HG03108 (cell line): ENCODE measurements around the gene ONECUT2.

Source experiments
- ATAC-seq: cut with Tn5 transposase; IDR thresholded peaks from one replicate; pipeline ENCODE4 v1.9.1; 2021; ENCODE audit warnings: moderate library complexity; ENCODE audit not compliant: unreplicated experiment

ONECUT2 gene

DNA sequence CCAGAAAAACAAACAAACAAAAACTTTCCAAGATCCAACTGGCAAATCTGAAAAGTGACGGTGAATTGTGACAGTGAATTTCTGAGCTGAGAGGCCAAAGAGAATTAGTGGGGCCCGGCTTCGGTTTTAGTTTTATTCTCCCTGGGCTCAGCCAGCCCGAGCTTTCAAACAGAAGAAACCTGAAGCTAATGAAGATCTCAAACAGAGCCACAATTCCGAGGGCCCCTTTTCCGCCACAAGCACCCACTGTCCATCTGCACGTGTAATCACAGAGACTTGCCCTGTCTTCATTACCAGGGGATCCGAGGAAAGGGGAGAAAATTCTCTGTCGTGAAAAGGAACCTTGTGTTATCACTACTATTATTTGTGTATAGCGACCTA lies 4.2 kb upstream of the ONECUT2 start:
- ATAC-seq = no peak

DNA sequence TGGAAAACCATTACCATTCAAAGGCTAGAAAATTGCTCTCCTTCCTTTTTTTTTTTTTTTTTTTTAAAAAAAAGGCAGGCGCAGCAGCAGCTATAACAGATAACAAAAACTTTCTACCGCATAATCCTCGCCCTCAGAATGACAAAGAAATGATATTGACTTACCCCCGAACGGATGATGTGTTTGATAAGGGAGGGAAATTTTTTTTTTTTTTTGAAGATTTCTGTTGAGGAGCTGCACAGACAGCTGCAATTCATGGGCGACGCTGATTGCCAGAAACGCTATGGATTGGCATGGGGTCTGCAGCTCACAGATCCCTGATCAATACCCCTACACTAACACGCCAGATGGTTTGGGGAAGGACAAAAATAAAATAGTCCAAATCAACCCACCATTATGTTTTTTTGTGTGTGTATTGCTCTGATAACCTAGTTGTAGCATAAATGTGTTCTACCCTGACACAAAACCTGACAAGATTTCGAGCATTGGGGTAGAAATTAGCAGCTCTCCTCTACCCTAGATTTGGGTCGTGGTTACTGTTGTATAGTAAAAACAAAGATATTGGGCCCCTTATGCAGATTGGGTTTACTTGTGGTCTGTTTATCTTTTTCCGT lies 3.6 kb upstream of the ONECUT2 start:
- ATAC-seq = no peak

DNA sequence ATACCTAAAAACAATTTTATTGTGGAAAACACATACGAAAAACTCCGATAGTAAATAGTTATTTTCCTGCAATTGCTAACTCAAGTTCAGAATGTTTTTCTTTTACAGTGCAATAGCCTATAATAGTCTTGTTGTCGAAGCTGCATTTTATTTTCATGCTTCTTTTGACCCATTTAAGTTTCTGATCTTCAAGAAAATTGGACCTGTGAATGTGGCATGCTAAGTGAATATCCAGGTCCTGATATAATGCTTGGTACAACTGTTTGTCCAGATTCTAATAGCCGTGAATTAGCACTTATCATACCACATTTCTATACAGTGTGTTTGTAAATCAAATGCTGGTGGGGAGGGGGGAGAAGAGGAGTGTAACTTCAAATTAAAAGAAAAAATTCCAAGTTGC lies 3.0 kb upstream of the ONECUT2 start:
- ATAC-seq = no peak

DNA sequence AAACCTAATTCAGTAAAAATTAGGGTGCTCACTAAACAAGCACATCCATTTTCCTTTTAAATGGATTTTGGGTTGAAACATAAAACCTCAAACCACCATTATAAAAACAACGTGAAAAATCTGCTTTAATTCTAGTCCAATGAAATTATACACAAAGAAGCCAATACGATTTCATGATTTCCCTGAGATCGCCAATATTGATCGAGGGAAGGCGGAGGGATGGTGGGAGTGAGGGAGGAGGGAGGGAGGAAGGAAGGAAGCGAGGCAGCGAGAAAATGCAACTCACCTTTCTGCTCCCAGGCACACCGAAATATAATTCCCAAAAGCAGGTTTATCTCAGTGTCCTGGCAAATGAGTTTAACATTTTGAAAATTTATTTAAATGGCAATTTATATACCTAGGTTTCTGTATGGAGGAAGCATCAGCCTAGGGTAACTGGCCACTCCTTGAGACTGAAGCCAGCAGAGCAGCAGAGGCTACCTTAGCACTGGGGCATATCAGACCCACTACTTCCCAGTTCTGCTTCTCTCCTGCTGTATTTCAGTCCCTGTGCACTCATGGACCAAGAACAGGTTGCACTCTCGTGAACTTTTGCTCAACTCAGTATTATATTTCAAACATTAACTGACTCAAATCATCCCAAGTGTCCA lies 2.3 kb upstream of the ONECUT2 start:
- no peak for ATAC-seq

DNA sequence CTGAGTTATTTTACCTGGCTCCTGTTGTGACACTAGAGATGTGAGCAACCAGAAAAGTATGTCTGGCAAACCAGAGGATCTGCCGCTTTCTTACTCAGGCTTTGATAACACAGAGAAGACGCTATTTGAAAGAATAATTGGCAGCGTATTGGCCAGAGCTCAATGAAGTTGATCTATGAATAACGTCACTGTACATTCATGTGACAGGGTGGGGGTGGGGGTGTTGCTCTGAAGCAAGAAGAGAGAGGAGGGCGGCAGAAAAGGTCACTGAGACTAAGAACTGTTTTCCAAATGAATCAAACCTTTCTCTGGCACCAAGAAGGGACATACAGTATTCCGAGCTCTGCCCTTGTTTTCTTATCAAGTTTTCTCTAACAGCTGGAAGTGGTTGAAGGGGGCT lies 1.7 kb upstream of the ONECUT2 start:
- ATAC-seq = no peak

DNA sequence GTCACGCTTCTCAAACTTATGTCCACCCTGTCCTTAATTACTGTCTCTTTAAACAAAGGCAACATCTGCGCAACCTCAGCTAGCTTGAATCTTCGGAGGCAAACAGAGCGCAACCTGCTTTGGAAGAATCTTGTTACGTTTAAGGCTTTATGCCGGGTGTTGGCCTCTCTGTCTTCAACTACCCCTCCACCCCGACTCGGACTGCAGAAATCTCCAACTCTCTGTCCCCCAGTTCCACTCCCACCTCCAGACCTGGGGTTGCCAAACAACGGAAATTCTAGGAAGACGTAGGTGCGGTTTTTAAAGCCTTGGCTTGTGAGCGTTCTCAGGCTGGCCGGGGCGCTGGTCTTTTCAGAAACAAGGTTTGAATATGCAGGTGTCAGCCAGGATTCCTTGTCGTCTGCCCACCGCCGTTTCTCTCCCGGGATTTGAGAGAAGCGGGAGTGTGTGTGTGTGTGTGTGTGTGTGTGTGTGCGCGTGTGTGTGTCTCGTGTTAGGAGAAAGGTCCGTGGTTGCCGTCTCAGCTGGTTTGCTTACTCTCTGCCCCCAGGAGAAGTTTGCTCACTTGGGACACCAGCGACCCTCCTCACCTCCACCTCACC lies 1.1 kb upstream of the ONECUT2 start:
- no peak for ATAC-seq

DNA sequence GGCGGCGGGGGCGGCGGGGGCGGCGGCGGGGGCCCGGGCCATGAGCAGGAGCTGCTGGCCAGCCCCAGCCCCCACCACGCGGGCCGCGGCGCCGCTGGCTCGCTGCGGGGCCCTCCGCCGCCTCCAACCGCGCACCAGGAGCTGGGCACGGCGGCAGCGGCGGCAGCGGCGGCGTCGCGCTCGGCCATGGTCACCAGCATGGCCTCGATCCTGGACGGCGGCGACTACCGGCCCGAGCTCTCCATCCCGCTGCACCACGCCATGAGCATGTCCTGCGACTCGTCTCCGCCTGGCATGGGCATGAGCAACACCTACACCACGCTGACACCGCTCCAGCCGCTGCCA lies 644 bp downstream of the ONECUT2 start:
- no peak for ATAC-seq

DNA sequence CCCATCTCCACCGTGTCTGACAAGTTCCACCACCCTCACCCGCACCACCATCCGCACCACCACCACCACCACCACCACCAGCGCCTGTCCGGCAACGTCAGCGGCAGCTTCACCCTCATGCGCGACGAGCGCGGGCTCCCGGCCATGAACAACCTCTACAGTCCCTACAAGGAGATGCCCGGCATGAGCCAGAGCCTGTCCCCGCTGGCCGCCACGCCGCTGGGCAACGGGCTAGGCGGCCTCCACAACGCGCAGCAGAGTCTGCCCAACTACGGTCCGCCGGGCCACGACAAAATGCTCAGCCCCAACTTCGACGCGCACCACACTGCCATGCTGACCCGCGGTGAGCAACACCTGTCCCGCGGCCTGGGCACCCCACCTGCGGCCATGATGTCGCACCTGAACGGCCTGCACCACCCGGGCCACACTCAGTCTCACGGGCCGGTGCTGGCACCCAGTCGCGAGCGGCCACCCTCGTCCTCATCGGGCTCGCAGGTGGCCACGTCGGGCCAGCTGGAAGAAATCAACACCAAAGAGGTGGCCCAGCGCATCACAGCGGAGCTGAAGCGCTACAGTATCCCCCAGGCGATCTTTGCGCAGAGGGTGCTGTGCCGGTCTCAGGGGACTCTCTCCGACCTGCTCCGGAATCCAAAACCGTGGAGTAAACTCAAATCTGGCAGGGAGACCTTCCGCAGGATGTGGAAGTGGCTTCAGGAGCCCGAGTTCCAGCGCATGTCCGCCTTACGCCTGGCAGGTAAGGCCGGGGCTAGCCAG lies 1.2 kb downstream of the ONECUT2 start:
- no peak for ATAC-seq

DNA sequence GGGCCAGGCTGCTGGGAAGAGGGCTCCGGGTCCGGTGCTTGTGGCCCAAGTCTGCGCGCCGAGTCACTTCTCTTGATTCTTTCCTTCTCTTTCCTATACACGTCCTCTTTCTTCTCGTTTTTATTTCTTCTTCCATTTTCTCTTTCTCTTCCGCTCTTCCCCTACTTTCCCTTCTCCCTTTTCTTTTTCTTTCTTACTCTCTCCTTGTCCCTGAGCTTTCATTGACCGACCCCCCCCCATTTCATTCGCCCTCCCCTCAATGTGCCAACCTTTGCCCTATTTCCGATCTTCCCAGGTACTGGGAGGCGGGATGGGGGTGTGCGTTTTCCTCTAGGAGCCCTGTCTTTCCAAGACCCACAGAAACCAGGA lies 1.8 kb downstream of the ONECUT2 start:
- no peak for ATAC-seq

DNA sequence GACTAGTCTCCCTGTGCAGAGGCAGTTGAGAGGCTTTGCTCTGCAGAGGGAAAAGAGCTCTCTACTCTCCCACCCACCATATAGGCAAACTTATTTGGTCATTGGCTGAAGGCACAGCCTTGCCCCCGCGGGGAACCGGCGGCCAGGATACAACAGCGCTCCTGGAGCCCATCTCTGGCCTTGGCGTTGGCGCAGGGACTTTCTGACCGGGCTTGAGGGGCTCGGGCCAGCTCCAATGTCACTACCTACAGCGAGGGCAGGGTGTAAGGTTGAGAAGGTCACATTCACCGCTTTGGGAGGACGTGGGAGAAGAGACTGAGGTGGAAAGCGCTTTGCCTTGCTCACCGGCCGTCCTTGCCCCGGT lies 2.2 kb downstream of the ONECUT2 start:
- ATAC-seq = no peak

DNA sequence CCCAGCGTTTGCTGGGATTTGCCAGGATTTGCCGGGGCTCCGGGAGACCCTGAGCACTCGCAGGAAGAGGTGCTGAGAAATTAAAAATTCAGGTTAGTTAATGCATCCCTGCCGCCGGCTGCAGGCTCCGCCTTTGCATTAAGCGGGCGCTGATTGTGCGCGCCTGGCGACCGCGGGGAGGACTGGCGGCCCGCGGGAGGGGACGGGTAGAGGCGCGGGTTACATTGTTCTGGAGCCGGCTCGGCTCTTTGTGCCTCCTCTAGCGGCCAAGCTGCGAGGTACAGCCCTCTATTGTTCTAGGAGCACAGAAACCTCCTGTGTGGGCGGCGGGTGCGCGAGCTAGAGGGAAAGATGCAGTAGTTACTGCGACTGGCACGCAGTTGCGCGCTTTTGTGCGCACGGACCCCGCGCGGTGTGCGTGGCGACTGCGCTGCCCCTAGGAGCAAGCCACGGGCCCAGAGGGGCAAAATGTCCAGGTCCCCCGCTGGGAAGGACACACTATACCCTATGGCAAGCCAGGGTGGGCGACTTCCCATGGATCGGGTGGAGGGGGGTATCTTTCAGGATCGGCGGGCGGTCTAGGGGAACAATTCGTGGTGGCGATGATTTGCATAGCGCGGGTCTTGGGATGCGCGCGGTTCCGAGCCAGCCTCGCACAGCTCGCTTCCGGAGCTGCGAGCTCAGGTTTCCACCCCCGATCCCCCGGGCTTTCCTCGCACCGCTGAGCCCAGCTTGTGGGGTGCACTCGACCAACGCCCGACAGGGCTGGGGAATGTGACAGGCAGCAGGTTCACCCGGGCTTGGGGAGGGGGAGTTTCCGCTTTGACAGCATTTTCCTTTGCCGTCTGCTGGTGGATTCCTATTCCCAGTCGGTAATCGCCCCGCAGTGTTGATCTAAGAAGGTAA lies 2.8 kb downstream of the ONECUT2 start:
- no peak for ATAC-seq

DNA sequence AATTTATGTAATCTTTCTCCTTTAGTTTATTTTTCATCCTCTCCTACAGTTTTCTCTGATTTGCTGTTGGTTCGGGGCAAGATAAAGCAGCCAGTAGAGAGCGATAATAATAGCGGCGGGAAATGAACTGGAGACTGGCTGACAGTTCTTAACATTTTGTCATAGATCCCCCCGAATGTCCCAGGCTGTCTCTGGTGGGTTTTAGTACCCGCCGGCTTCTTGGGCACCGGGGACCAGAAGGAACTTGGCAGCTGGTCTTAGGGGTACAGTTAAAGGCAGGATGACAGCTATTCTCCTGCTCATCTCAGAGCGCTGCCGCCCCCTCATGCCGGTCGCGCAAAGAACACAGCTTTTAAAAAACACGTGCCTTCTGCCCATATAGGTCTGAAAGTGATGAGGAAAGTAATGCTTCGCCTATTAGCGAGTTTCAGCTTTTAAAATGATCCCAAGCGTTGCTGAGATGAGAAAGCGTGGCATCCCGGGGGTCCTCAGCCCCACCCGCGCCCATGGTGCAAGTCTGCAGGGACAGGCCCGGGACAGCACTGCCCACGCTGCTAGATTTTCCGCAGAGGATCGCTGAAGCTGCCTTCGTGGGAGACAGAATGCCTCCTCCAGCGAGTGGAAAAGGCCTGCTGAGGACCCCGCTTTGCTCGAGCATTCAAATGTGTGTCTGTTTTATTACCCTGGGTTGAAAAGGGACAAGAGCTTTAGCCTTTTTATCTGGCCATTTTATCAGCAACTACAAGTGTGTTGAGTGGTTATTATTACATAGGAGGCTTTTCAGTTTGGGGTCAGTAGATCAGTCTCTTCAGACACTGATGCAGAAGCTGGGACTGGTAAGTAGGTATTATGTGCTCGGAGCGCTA lies 3.8 kb downstream of the ONECUT2 start:
- no peak for ATAC-seq

DNA sequence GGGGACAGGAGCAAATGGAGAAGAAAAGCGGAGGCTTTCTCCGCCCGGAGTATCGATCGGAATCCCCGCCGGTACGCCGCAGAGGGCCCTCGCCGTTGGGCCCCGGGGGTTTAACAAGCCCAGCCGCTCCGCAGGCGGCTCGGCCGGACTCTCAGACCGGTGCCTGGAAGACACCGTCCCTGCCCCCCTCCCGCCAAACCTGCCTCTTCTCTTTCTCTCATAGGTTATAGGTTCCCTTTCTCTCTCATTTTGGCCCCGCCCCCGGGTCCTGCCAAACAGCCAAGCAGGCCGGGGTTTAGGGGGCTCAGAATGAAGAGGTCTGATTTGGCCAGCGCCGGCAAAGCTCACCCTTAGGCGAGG lies 4.4 kb downstream of the ONECUT2 start:
- ATAC-seq = no peak

DNA sequence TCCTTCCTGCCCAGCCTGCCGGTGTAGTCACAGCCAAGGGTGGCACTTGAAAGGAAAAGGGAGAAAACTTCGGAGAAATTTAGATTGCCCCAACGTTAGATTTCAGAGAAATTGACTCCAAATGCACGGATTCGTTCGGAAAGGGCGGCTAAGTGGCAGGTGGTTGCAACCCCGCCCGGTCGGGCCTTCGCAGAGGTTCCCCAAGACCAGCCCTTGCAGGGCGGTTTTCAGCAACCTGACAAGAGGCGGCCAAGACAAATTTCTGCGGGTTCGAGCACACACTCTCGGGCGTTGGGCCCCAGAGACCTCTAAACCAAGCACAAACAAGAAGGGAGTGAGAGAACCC lies 4.8 kb downstream of the ONECUT2 start:
- ATAC-seq = no peak

DNA sequence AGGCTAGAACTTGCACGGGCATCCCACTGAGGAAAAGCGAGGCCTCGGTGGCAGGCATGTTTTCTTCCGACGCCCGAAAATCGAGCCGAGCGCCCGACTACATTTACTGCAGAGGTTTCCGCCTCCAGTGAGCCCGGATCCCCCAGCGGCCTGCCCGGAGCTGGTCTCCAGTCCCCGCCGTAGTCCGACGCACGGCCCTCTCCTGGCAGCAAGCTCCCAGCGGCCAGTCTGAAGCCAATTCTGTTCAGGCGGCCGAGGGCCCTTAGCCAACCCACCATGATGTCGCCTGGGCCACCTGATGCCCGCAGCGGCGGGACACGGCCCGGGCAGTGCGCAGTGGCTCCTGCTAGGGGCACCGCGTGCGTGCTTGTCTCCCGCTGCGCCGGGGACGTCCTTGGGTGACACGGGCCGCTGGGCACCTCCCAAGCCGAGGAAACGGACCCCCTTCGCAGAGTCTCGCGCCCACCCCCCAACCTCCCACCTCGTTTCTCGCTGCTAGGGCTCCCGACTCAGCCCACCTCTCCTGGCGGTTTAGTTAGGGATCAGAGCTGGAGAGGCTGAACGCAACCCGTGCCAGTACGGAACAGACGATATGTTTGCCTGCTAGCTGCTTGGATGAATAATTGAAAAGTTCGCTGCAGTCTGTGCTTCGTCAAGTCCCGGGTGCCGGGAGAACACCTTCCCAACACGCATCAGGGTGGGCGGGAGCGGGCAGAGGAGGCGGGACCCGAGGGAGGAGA lies 5.3 kb downstream of the ONECUT2 start:
- ATAC-seq = no peak

DNA sequence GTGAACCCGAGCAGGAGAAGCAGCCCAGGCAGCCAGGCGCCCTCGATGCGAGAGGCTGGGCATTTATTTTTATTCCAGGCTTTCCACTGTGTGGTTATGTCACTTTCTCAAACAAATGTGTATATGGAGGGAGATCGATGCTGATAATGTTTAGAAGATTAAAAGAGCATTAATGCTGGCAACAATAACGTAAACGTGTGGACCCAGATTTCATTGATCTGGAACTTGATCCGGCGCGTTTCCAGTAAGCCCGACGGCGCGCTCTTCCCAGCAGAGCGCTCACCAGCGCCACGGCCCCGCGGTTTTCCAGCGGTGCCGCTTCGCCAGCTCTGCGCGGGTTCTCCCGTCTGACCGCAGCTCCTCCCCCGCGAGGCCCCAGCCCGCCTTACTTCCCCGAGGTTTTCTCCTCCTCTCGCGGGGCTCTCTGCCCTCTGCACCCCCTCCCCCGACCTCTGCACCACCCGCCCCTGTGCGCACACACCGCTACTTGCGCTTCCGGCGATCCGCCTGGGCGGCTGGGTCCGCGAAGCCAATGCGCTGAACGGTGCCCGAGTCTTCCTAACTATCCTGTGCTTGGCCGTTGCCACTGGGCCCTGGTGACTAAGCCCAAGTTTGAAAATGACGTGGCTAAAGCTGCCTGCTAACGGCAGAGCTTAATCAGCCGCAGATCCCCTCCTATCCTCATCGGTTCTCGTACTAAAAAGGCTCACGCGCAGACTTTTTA lies 6.1 kb downstream of the ONECUT2 start:
- ATAC-seq = no peak

DNA sequence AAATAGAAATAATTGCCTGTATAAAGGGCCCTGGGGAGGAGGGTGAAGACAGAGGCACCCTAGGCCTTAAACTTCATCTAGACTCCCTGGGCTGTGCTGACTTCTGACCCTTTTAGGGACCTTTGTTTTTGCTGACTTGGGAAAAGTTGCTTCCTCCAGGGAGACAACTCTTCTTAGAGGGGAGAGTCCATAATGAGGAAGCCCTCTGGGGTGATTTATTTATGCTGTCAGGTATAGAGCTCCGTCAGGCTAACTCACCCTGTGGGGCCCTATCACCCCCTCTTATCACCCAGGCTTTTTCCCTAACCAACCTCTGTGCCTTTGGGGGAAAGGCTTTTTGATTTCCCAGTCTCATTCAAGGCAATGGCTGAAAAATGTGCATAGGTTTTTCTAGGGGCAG lies 8.1 kb downstream of the ONECUT2 start:
- no peak for ATAC-seq

DNA sequence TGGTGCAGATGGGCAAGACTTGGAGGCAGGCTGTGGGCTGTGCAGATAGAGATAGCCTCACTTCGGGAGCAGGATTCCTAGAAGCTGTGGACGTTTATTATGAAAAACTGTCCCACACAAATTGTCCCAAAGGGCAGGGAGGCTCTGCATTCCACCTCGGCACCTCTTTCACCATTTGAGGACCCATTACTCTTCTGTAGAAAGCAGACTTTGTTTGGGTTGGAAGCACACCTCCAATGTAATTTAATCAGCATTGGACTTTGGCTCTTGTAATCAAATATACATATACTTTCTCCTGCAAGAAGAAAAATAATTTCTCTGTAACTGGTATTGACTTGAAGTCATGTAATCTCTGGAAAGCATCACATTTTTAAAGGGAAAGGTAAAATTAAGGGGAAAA lies 8.5 kb downstream of the ONECUT2 start:
- no peak for ATAC-seq

DNA sequence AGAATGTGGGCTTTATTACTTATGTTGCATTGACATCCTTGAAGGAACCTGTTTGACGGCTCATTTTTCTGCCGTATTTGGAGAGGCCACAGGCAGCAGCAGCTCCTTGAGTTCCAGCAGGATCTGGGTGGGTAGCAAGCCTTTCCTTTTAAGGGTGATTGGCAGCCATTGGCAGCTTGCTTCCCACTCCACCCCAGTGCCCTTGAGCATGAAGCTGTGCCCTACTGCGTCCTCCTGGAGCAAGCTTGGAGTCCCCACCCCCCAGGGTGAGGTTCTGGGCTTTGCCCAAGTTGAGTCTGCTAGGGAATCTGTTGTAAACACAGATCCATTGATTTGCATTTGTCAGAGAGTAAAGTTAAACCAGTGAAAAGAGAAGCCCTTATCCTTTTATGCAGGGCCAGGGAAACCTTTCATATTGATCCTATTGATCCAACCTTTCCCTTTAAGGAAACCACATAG lies 9.2 kb downstream of the ONECUT2 start:
- ATAC-seq = no peak
